HG02970 (cell line): ENCODE measurements around the gene USP34.
"Not testable (repeated sequence)": the region's sequence is repeated elsewhere in the genome, so short reads cannot be mapped to it uniquely, and the experiment has no call there.

ENCODE experiments used
- ATAC-seq: cut with Tn5 transposase; IDR thresholded peaks from one replicate; pipeline ENCODE4 v1.9.1; 2021; ENCODE audit warnings: mild to moderate bottlenecking, moderate library complexity, moderate number of reproducible peaks; ENCODE audit not compliant: unreplicated experiment, low FRiP score

USP34 gene

DNA sequence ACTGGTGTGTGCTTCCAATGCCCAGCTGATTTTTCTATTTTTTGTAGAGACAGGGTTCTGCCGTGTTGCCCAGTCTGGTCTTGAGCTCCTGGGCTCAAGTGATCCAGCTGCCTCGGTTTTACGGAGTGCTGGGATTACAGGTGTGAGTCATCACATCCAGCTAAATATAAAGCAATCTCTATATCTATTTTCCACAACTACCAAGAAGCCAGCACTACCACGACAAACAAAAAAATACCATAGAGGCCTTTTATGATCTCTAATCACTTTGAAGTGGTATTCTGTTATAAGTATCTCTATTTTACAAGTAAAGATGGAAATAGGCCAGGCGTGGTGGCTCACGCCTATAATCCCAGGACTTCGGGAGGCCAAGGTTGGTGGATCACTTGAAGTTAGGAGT is 274.2 kb downstream of the USP34 start:
- ATAC-seq, result no peak

DNA sequence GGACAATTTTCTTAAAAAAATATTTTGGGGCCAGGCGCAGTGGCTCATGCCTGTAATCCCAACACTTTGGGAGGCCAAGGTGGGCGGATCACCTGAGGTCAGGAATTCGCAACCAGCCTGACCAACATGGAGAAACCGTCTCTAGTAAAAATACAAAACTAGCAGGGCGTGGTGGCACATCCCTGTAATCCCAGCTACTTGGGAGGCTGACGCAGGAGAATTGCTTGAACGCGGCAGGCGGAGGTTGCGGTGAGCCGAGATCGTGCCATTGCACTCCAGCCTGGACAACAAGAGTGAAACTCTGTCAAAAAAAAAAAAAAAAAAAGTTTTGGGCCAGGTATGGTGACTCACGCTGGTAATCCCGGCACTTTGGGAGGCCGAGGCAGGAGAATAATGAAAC is 276.2 kb downstream of the USP34 start:
- ATAC-seq, result not testable (repeated sequence)

DNA sequence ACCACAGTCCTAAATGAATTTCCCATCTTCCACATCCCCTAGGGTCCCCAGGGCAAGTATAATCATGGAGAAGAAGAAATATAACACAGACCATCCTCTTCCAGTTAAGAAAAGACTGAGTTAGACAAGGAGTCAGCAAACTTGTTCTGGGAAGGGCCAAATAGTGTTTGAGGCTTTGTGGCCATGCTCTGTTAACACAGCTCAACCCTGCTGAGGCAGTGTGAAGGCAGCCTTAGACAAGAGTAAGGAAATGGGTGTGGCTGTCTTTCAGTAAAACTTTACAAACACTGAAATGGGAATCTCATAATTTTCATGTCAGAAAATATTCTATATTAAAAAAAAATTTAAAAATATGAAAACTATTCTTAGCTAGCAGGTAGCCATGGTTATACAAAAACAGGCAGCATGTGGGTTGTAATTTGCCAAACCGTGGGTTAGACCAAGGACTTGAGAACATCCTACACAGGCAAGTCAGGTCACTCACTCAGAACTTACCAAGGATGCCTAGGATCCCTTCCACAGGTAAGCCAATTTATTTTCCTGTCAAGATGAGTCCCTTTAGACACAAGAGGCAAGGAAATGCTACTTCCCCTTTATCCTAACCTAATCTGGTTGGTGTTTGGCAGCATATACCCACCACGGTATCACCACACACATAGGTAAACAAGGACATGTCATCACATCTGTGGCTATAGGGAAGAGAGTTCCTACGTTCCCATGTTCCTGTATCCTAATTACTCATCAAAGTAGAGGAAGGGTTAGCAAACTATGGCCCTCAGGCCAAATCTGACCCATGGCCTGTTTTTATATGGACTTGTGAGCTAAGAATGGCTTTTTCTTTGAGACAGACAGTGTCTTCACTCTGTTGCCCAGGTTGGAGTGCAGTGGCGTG is 277.0 kb downstream of the USP34 start:
- no peak for ATAC-seq

DNA sequence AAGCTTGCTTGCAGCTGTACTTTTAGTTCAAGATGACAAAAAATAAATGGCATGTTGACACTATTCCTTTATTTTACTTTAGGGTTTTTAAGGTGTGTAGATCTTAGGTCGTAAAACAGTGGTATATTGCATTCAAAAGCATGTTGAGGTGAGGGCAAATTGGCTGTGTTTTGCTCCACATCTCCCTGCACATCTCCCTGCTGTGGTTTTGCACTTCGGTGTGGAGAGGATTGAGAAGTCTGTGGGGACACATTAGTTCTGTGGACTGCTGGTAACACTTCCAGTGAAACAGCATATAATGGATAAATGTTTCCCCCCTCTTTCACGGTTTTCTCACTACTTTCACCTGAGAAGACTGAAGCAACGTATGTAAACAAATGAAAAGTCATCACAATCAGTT is 283.8 kb downstream of the USP34 start:
- ATAC-seq, result no peak

DNA sequence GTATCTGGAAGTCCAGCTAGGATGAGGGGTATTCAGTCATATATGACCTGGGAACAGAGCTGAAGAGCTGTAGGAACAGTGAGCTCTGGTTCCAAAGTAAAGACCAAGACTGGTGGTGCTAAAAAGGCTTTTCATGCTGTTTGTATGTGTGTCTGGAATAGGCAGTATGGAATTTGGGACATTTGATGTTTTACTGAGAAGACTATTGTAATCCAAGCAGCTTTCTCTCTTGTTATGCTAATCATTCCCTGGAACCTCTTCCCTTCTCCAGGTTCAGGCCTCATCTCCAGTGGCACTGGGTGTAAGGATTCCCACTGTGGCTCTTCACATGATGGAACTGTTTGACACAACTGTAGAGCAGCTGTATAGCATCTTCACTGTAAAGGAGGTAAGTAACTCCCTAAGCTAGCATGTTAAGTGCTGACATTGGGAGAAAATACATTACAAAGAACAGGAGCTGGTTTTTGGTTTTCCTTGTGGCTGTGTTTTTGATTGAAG is 285.6 kb downstream of the USP34 start:
- ATAC-seq, result no peak

DNA sequence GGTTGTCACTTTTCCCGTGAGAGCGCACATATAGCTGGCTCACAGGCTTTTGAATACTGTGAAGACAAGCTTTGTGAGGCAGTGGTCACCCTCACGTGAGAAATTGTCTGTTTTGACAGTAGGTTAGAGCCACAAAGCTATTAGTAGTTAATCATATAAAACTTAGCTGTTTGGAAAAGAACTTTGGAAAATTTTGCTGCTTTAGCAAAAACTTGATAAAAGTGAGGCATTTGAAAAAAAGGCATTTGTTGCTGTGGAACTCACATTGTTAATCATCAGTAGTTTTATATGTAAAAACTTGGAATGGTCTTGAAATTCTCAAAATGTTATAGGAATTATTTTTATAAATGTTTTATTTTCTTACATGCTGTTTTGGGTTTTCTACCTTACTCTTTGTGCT is 286.6 kb downstream of the USP34 start:
- no peak for ATAC-seq

DNA sequence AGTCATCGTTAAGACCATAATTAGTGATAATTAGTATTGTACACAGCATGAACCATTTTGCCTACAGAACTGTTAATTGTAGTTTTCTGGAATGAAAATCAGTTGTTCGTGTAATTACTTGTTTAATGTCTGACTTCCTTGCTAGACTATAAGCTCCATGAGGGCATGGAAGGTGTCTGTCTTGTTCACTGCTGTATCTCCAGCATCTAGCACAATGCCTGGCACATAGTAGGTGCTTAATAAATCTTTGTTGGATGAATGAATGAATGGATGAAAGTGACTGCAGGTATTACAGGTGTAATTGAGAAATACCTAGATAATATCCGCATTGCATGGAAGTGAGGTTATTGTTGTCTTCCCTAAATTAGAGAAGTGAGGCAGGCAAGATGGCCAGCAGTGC is 287.1 kb downstream of the USP34 start:
- no peak for ATAC-seq

DNA sequence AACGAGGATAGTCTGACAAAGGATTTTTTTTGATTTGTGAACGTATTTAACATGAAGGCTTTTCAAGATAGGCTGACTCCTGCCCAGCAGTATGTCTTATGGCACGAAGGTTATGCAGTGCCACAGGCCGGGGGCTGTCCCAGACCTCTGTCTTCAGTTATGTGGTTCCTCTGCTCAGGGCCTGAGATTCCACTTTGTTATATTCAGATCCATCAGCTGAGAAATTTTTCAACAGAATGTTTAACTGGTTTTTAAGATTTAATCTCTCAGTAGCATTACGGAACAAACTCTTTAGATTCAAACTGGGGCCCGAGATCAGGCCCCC is 288.9 kb downstream of the USP34 start:
- no peak for ATAC-seq

DNA sequence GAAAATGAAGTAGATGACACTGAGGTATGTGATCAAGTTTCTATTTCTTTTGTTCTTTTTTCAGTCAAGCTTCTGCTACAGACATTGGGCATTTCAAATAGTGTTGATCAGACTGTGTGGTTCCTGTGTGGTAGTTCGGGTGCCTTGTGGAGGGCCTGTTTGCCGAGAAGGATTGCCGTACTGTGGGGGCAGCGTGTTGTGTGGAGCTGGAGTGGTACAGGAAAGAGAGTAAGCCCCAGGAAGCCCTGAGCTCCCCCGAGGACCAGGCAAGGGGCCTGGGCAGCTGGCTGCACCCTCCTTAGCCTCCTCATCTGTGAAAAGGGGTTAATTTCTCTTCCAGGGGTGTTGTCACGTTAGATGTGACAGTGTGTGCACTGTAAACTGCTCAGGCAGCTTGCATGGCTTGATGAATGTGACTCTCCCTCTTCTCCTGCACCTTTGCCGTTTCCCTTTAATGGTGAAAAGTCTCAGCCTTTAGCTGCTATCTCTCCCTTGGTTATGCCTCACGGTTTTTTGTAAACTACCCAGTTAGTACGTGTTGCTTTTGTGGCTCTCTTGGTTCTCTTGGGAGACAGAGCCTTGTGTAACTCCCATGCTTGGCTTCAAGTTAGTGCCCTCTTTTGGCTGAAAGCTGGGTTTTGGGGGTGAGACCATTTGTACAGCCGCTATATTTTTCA is 289.4 kb downstream of the USP34 start:
- ATAC-seq, result no peak

DNA sequence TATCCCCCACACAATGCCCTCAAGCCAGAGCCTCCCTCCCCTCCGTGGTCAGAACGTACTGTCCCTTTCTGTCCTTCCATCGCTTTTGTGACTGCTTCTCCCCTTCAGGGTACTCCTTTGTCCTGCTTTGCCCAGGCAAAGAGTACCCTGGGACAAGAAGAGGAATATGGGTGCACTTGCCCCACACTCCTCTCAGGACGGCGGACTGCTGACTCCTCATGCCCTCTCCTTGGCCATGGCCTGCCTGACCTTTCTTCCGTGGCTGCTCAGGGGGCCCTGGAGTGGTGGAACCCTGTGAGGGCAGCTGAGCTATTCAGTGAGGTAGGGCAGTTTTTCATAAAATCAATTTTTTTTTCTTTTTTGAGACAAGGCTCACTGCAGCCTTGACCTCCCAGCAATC is 290.2 kb downstream of the USP34 start:
- no peak for ATAC-seq

DNA sequence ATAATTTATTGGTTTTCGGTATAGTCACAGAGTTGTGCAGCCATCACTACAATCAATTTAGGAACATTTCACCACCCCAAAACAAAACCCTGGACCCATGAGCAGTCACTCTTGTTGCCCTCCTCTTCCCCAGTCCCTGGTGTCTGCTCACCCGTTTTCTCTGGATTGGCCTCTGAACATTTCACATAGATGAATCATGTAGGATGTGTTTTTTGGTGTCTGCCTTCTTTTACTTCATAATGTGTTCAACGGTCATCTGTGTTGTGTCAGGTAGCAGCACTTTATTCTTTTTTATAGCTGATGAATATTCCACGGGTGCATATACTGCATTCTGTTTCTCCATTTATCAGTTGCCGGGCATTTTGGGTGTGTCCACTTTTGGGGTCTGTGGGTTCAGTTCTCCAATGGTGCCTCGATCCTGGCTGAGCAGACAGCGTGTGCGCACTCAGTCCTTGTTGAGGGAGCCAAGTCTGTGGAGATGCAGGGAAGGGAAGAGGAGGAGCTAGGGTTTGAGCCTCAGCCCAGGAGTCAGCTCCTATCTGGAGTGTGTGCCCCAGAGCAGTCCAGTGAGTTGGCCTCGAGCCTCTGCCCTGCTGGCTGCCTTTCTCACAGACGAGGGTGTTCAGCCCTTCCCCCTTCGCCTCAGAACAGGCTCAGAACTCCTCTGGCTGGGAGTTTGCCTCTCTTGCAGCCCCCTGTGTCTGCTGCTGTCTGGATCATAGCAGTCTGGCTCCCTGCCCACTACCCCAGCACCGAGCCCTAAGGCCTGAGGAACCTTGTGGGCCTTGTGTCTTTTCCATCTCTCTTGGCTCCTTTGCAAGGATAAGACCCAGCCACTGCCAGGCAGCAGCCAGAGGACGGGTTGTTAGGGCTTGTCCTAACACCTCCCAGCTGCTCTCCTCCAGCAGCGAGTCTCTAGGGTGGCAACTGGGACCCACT is 290.9 kb downstream of the USP34 start:
- ATAC-seq, result no peak

DNA sequence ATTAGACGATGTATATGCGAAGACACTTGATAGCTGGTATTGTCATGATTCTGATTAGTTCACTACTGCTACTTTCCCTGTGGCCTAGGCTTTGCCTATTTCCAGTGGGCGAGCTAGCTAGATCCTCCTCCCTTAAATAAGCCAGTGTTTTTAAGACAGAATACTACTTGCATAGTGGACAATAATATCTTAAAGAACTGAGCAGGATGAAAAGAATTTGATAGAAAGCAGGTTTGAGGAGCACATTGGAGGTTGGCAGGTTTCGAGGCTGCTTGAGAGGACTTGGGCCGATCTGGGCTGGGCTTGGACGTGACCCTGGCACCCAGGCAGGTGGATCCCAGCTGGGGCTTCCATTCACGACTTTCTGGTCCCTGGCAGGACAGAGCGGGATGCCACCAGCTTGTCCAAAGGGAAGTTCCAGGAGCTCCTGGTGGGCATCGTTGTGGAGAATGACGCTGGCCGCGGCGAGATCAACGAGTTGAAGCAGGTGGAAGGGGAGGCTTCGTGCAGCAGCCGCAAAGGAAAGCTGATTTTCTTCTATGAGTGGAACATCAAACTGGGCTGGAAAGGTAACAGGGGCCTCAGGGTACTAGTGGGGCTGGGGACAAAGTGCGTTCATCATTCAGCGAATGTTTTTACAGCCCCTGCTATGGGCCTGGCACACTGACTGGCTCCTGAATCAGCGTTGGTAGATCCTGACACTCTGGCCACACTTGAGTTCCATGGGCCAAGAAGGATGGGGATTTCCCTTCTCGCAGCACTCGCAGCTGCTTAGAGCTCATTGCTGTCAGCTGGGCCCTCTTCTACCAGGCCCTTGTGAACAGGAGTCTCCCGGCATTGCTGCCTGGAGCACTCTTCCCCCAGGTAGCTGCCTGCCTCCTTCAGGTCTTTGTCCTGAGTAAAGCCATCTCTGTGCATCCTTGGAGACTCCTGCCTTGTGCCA is 292.0 kb downstream of the USP34 start:
- ATAC-seq, result no peak

DNA sequence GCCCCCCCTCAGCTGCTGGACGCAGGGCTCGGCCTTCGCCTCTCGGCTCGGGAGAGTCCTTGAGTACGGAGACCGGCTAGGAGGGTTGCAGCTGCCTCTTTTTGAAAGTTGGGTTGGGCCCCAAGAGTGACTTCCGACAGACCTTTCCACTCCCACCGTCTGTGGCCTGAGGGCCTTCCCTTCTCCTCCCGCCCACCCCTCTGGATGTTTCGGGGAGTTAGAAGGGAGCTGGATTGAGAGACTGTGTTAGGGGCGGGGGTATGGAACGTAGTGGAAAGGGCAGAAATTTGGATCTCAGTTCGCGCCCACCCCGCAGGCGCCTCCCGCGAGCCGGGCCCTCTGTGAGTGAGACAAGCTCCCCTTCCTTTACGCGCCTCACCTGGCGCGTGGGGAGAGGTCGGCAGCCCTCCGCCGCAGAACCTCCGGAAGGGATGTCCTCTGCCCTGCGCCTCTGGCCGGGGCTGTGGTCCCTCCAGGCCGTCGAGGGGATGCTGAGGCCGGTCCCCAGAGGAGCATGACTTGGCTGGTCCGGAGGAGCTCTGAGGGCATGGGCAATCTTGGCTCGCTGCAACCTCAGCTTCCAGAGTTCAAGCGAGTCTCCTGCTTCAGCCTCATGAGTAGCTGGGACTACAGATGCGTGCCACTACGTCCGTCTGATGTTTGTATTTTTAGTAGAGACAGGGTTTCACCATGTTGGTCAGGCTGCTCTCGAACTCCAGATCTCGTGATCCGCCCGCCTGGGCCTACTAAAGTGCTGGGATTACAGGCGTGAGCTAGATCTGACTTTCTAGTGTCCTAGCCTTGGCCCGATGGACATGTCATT is 292.9 kb downstream of the USP34 start:
- no peak for ATAC-seq

DNA sequence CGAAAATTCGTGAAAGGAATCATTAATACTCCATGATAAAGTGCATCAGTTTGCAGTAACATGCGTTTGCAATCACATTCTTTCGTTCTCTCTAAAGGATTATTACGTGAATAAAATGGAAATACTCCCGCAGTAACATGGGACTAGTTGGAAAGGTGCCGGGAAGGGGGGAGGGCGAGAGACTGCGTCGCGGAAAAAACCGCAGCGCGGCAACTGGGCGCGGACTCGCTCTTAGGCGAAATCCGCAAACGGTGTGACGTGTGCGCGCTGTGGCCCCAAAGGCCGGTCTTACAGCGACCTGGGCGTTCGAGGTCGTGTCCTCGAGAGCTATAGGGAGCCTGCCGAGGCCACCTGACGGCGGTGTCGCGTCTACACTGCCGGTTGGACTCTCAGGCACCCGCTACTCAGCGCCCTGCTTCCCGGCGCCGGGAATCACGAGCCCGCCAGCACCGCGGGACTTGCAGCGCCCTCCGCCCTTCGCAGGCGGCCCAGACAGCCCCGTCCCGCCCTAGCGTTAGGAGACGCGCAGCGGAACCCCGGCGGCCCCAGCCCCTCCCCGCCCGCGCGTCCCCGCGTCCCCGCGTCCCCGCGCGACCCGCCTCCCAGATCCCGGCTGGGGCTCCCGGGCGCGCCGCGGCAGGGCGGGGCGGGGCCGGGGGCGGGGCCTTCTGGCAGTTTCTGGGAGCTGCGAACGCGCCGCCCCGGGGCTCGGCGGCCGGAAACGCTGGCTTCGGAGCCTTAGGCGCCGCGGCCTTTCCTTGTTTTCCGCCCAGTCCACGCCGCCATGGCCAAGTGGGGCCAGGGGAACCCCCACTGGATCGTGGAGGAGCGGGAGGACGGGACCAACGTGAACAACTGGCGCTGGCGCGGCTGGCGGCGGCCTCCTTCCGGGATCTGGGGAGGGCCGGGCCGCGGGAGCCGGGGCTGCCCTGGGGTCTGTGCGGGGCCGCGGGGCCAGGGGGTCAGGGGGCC is 293.8 kb downstream of the USP34 start:
- ATAC-seq, result peak; percentile 76

DNA sequence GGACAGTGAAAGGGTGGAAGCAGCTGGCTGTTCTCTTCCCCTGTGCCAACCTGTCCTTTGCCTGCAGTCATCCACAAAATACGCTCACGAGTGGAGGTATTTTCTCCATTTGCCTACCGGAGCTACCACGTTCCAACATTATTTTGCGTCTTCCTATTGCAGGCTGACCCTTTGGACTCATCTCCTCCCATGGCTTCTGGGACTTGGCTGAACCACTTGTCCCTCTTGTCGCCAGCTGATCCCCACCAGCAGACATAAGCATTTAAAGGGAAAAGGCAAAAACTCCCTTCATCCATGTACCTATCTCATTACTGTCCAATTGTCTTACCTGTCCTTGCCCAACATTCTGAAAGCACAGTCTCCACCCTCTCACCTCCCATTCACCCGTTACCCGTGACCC is 295.9 kb downstream of the USP34 start:
- no peak for ATAC-seq

DNA sequence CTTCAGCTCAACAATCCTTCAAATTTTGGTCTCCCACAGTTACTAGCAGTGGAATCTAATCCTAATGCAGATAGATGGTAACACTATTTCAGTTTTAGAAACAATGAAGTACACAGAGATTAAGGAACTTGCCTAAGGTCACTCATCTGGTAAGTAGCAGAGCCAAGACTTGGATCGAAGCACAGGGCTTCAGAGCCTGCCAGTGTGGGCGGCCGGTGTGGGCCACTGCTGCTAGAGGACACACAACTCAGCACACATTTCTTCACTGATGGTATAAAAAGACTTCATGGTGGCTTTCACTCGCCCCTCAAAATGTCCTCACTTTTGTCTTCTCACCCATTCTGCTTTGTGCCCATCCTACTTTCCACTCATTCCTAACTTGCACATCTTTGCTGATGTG is 297.8 kb downstream of the USP34 start:
- no peak for ATAC-seq

DNA sequence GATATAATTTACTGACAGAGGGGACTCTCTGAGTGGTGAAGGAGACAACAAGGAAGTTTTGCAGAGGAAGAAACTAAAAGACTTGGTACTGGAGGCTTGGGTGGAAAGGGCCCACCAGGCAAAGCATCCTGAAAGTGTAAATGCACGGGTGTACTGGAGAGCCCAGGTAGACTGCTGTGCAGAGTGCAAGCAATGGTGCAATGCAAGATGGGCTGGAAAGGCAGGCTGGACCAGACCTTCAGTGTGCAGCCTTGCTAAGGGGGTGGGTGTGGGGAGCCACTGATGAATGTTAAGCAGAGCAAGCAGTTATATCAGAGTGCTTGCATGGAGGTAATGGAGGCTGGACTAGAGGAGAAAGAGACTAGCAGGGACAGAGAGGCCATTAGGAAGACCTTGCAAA is 298.2 kb downstream of the USP34 start:
- no peak for ATAC-seq

DNA sequence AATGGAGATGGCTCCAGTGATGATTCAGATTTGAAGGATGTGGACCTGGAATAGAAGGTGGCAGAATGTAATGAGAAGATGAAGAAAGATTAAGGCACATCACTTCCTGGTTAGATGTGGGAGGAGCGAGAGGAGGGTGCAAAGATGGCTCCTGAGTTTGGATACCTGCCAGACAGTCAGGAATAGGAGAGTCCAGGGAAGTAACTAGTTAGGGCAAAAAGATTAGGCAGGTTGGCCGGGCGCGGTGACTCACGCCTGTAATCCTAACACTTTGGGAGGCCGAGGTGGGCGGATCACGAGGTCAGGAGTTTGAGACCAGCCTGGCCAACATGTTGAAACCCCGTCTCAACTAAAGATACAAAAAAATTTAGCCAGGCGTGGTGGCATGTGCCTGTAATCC is 303.3 kb downstream of the USP34 start:
- ATAC-seq, result no peak
